RWPE1 (cell line): ENCODE measurements around the gene EYA4.
"Not testable (repeated sequence)": the region's sequence is repeated elsewhere in the genome, so short reads cannot be mapped to it uniquely, and the experiment has no call there.

Source experiments
- CTCF ChIA-PET: fragments of 350-600 bp; sonication (Branson Sonifier 250); formaldehyde crosslinking; extraction: SDS; loops from one replicate; lab custom pipeline; 2021; lab: Yijun Ruan, JAX
- POLR2A ChIA-PET: fragments of 400-600 bp; formaldehyde crosslinking; extraction: SDS; loops from one replicate; lab custom pipeline; 2020; ENCODE audit warnings: antibody characterized with exemption; ENCODE audit not compliant: low non-redundant PET; lab: Yijun Ruan, JAX
- DNase-seq: peaks from one replicate; pipeline ENCODE4 v3.0.0; 2012; ENCODE audit warnings: low spot score
- H3K27ac ChIP-seq: fragments of 450-650 bp; 2 replicates; pipeline ENCODE4 v1.5.1; 2017
- TF ChIP-seq, protein P1 (sequence below): fragments of 450-650 bp; conservative IDR thresholded peaks from 2 replicates; pipeline ENCODE4 v1.5.1; 2017; ENCODE audit warnings: low read depth, mild to moderate bottlenecking

EYA4 gene

DNA sequence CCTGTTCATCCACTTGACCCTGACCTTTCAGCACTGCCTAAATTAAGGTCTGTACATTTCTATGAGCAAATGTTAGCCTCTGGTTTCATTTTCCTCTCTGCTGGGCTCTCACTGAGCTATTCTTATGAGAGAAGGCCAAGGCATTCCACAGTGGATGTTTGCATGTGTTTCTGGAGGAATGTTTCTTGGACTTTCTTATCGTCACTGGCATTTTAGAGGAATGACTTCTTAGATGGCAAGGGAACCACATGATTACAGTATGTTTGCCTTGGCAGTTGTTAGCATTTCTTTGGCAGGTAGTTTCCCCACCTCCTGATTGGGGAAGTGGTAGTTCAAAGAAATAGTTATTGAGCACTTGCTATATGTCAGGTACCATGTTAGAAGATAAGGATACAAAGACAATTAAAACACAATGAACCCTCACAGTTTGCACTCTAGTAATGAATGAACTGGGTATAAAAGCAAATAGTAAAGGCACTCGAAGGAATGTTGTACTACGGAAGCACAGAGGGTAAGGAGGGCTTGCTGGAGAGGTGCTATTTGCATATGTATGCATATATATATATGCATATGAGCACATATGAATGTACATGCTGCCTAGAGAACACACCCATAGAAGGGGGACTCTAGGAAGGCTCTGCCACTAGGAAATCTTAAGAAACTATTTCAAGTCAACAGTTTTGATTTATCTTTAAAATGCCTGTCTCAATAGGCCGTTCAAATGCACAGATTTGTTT lies 307.4 kb downstream of the EYA4 start:
- CTCF ChIA-PET = no interaction called here

DNA sequence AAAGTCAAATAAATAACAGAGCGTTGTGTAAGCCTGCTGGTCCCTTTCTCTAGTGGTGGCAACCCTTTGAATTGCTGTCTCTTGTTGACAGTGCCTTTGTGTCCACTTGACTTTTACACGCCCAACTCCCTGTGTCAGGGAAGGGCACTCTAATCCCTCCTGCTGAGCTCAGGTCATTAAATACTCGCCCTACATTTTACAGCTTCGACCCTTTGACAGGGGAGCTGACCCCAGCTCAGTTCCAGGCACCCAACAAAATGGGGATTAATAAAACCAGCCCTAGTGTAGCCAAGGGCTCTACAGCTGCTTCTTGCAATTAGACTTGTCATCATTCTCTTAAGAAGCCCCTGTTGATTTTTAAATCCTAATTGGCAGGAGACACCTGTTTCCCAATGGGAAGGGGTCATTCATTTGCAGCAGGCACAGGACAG lies 308.2 kb downstream of the EYA4 start:
- H3K27ac ChIP-seq = no peak overlapping the region
- no peak for DNase-seq
- CTCF ChIA-PET = no interaction called here
- TF ChIP-seq, protein P1, sequence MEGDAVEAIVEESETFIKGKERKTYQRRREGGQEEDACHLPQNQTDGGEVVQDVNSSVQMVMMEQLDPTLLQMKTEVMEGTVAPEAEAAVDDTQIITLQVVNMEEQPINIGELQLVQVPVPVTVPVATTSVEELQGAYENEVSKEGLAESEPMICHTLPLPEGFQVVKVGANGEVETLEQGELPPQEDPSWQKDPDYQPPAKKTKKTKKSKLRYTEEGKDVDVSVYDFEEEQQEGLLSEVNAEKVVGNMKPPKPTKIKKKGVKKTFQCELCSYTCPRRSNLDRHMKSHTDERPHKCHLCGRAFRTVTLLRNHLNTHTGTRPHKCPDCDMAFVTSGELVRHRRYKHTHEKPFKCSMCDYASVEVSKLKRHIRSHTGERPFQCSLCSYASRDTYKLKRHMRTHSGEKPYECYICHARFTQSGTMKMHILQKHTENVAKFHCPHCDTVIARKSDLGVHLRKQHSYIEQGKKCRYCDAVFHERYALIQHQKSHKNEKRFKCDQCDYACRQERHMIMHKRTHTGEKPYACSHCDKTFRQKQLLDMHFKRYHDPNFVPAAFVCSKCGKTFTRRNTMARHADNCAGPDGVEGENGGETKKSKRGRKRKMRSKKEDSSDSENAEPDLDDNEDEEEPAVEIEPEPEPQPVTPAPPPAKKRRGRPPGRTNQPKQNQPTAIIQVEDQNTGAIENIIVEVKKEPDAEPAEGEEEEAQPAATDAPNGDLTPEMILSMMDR = no peak
- POLR2A ChIA-PET = no interaction called here

More for the DNA sequence above, 307.4 kb downstream of the EYA4 start:
- H3K27ac ChIP-seq = no peak overlapping the region
- POLR2A ChIA-PET = no interaction called here
- no peak for DNase-seq
- TF ChIP-seq, protein P1 = no peak

DNA sequence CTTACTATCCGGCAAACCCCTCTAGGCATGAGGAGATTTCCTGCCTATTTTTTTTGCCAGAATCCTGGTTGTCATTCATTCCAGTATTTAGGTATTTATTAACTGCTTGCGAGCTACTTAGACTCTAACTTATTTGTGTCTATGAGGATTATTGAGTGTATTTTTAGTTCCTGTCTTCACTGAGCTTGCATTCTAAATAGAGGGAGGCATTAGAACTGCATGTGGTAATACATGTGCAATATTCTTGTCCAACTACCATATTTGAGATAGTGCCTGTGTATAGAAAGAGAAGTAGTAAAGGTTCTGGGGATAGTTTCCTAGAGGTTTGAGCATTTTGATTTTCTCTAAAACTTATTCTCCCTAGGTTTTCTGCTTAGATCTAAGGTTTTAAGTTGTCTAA lies 308.9 kb downstream of the EYA4 start:
- no peak for DNase-seq
- ChIA-PET CTCF (no interaction called here), POLR2A (no interaction called here)
- no peak overlapping the region for H3K27ac ChIP-seq
- TF ChIP-seq, protein P1 = no peak

DNA sequence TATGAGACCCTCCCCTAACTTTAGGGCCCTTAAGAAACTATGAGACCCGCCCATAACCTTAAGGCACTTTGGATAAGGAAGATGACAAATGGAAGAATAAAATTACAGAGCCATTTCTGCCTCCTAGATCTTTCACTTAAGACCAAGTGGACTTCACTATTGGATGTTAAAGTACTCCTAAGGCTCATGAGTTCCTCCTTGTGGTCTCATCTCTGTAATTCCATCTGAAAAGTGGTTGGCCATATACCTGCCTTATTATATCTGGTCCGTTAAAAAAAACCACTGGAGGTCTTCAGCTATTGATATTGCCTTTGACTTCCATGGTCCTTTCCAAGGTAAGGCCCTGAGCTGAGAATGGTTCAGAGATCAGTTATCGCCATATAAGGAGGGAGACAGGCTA lies 310.3 kb downstream of the EYA4 start:
- ChIA-PET CTCF (interaction anchor here (1.0 kb wide), 1 partner anchor 589 kb away, joined by 7 read pairs; no protein-coding TSS in a partner anchor), POLR2A (no interaction called here)
- TF ChIP-seq, protein P1 = no peak
- no peak for DNase-seq
- no peak overlapping the region for H3K27ac ChIP-seq

DNA sequence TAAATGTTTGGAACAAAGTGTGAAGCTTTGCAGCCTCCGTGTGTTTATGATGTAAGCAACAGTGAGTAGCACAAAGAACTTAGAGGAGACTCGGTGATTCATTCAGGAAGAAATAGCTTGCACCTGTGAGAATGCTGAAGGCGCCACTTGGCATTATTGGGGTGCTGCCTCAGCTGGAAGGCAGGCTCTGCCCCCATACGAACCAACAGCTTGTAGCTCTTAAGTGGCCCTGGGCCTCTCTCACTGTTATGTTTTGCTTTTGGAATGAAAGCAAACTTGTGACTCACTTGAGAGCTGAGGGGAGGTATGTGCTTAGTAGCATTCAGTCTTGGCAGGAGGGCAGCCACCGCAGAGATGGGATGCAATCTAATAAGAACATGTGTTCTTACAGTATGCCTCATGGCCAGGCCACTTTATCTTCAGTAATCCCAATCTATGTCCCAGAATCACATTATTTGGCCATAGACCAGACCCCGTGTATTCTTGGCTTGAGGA lies 310.7 kb downstream of the EYA4 start:
- H3K27ac ChIP-seq = no peak overlapping the region
- DNase-seq = peak; percentile 16

DNA sequence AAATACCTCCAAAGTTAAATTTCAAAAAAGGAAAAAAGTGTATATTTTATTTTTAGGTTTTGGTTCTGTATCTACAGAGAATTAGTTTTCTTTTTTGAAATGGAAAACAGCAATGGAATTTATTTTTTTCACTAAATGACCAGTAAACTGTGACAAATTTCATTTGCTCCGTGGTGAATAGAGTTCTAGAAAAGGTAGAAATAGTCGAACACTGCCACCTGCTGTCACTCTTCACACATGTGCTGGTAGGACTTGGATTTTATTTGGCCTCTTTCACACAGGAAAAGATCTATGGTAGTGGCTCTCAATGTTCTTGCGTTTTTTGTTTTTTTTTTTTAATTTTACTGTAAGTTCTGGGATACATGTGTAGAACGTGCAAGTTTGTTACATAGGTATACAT lies 312.5 kb downstream of the EYA4 start:
- TF ChIP-seq, protein P1 = peak; percentile 77
- CTCF ChIA-PET = no interaction called here
- H3K27ac ChIP-seq = no peak overlapping the region
- POLR2A ChIA-PET = no interaction called here
- peak; percentile 34 for DNase-seq

More for the DNA sequence above, 310.7 kb downstream of the EYA4 start:
- ChIA-PET CTCF (interaction anchor here (0.9 kb wide), 1 partner anchor 721 kb away, joined by 3 read pairs; no protein-coding TSS in a partner anchor), POLR2A (no interaction called here)
- TF ChIP-seq, protein P1 = no peak

DNA sequence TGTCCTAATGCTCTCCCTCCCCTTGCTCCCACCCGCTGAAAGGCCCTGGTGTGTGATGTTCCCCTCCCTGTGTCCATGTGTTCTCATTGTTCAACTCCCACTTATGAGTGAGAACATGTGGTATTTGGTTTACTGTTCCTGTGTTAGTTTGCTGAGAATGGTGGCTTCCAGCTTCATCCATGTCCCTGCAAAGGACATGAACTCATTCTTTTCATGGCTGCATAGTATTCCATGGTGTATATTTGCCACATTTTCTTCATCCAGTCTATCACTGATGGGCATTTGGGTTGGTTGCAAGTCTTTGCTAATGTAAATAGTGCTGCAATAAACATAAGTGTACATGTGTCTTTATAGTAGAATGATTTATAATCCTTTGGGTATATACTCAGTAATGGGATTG lies 313.0 kb downstream of the EYA4 start:
- DNase-seq, CTCF ChIA-PET, H3K27ac ChIP-seq, POLR2A ChIA-PET: not testable (repeated sequence)
